Peyer's patch (tissue), 4 donors: ENCODE measurements around the gene OR9A4.

Experiments
- CTCF ChIP-seq, 6 experiments: fragments of 450-650 bp in 4 of 6; fragments of 200-600 bp in 2 of 6; sonication (generic) in 1 of 6; IDR thresholded peaks; one replicate each; pipeline ENCODE4 v1.5.1; 2017 to 2019; ENCODE audit warnings: antibody characterized with exemption in 6 of 6, mild to moderate bottlenecking in 3 of 6, moderate library complexity in 1 of 6
- POLR2A ChIP-seq, 2 donors: fragments of 450-650 bp; IDR thresholded peaks; one replicate each; pipeline ENCODE4 v1.5.1; 2017; ENCODE audit warnings: antibody characterized with exemption in 2 of 2, mild to moderate bottlenecking in 2 of 2, moderate library complexity in 2 of 2

- no peak for TF ChIP-seq CTCF (IDR thresholded peaks at IDR 0.05)
- no peak for TF ChIP-seq POLR2A (IDR thresholded peaks at IDR 0.05)
These were observed 4.8 kb upstream of the OR9A4 start for GRCh38 chr7:141911391-141911790.
